Left cardiac atrium (tissue), 4 donors: ENCODE data around the gene TTC4. TPM values are rescaled to one million over a fixed set of nuclear protein-coding genes. Genes with fewer than 3 reads are reported as not detected.

Experiments used
- ATAC-seq, 2 donors: fragments of 200-7000 bp; cut with Tn5 transposase; one replicate each; pipeline ENCODE4 v1.9.1; 2020; ENCODE audit warnings: mild to moderate bottlenecking in 2 of 2, moderate library complexity in 2 of 2
- DNase-seq: peaks from one replicate; pipeline ENCODE4 v3.0.0-alpha.2; 2020
- intact Hi-C, 2 donors: fragments of 100-400 bp; cut with DNase I; formaldehyde crosslinking; loops; one replicate each; pipeline versions ENCODE4 v1.14.1 to v1.15.1; 2022 to 2023
- long read RNA-seq: library from polyadenylated mRNA; unstranded; transcript quantifications from one replicate; pipeline ENCODE4 v2.0.0, GENCODE V29; 2021
- total RNA-seq, 2 donors: library from RNA; stranded (reverse); fragmentation: NEBNext Ultra II Directional; extraction: Animal tissue kit (Norgen Biotek cat#: 25700); gene quantifications; one replicate each; pipeline ENCODE4 v1.2.1, GENCODE V29; 2021
- donor health status: DM: no; HTN: yes; CAD: no.
- donor health status: DM: no; HTN: yes; CAD: no; lungs with severe emphysema.
- donor health status: DM: yes; HTN: yes; CAD: no.
- donor health status: Dilated cardiomyopathy.

The TTC4 gene, protein sequence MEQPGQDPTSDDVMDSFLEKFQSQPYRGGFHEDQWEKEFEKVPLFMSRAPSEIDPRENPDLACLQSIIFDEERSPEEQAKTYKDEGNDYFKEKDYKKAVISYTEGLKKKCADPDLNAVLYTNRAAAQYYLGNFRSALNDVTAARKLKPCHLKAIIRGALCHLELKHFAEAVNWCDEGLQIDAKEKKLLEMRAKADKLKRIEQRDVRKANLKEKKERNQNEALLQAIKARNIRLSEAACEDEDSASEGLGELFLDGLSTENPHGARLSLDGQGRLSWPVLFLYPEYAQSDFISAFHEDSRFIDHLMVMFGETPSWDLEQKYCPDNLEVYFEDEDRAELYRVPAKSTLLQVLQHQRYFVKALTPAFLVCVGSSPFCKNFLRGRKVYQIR
- total RNA-seq: 10 to 100 TPM; 11.0 to 16.0 TPM
- long read RNA-seq, transcript TTC4-201 (10 exons, 2,395 nt): major isoform, 47 of 52 reads
- long read RNA-seq, partial matches to known transcripts: 0 of 52 reads
- long read RNA-seq, other reads (novel, unspliced or antisense): 4 of 52 reads

DNA sequence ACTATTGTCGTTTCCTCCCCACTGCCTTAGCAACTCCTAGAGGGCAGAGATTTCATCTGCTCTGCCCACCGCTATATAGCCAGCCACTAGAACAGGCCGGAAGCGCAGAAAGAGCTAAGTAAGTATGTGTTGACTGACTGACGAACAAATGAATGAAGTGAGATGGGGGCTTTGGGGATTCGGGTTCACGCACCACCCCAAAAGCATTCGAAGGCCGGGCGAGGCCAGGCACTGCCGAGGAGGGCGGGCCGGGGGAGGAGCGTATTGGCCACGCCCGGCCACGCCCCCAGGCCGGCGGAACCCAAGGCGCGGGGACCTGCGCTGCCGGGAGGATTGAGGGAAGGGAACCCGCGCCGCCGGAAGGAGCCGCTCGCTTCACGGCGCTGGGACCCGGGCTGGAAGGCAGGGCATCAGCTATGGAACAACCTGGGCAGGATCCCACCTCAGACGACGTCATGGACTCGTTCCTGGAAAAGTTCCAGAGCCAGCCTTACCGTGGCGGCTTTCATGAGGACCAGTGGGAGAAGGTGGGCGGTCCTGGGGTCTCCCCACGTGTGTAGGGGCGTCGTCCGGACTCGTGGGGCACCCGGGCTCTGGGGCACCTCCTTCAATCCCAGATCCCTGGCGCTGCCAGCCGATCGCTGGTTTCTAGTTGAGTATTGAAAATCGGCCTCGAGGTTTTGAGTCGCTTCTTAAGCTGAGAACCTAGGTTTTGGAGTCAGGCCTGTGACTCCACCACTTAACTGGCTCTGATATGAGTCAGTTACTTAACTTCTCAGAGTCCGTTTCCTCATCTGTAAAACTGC is at the start of gene TTC4:
TSS of gene TTC4 (plus strand) at position 369 of the 806 bp plus-strand sequence. CDS start at position 417, 48 bp downstream.
- peak; percentile 85 for DNase-seq
- intact Hi-C loops: loop anchor here in 1 of 2 donors (5.0 kb wide), 1 partner anchor 47 kb away; the partner anchor contains the start of gene PARS2
- peak; percentile 99 for ATAC-seq

DNA sequence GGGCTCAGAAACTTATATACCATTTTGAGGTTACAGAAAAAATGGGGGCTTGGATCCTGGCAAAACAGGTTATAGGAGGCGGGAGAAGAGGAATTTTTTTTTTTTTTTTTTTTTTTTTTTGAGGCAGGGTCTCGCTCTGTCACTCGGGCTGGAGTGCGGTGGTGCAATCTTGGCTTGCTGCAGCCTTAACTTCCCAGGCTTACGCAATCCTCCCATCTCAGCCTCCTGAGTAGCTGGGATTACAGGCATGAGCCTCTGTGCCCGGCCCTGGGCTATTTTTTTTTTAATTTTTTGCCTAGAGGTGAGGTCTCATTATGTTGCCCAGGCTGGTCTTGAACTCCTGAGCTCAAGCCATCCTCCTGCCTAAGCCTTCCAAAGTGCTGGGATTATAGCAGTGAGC is 49.3 kb upstream of the TTC4 start:
- intact Hi-C loops: no loop called here
- no peak for ATAC-seq
- DNase-seq: no peak

DNA sequence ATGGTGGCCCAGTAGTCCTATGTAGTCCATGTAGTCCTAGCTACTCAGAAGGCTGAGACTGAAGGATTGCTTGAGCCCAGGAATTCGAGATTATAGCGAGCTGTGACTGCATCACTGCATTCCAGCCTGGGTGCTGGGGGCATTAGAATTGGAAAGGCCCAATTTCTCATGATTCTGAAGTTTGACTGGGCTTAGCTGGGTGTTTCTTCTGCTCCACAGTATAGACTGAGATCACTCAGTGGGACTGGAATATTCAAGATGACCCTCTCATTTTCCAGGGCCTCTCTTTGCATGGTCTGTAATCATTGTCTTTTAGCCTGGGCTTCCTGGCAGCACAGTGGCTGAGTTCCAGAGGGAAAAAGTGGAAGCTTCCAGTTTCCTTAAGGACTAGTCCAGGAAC is 47.9 kb upstream of the TTC4 start:
- ATAC-seq: no peak
- DNase-seq: no peak
- intact Hi-C loops: no loop called here

DNA sequence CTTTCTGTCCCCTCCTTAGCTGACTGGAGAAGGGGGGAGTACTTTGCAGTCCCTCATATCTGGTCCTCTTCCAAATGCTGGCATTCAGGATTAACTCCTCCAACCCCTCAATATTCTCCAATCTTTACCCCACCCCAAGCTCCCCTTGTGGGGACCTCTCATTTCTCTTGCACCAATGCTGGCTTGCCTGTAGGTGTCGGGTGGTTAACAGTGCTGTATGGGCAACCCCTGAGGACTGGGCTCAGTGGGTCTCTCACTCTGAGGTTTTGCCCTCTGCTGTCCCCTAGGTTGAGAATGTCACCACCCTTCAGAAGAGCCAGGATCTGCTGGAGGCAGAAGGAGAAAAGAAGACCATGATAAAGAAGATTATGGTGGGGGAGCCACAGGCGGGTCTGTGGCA is 47.1 kb upstream of the TTC4 start:
- no peak for DNase-seq
- no peak for ATAC-seq
- intact Hi-C loops: no loop called here

DNA sequence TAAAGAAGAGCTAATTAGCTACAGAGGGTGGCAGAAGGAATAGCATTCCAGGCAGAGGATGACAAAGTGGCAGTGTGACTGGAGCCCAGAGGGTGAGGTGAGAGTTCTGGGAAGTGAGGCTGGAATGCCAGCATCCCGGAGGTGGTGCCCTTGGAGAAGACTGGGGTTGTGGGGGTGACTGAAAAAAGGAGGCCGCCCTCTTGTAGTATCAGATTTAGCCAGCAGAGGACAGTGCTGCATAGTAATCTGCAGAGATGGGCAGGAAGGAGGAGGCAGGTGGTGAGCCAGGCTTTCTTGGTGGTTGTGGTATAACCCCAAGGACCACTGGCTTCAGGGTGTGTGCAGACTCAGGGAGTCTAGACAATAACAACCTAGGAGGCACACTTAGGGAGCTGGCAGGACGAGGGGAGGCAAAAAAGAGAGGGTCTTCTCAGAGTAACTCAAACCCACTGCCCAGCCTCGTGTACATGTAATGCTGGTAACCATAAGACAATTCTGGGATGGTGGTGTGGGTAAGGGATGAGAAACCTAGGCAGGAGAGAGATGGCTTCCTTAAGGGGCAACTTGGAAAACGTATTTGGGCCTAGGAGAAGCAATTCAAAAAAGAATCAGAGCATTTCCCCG is 43.6 kb upstream of the TTC4 start:
- DNase-seq (no peak), ATAC-seq (peak in 1 of 2 donors; percentile 44)
- intact Hi-C loops: no loop called here

DNA sequence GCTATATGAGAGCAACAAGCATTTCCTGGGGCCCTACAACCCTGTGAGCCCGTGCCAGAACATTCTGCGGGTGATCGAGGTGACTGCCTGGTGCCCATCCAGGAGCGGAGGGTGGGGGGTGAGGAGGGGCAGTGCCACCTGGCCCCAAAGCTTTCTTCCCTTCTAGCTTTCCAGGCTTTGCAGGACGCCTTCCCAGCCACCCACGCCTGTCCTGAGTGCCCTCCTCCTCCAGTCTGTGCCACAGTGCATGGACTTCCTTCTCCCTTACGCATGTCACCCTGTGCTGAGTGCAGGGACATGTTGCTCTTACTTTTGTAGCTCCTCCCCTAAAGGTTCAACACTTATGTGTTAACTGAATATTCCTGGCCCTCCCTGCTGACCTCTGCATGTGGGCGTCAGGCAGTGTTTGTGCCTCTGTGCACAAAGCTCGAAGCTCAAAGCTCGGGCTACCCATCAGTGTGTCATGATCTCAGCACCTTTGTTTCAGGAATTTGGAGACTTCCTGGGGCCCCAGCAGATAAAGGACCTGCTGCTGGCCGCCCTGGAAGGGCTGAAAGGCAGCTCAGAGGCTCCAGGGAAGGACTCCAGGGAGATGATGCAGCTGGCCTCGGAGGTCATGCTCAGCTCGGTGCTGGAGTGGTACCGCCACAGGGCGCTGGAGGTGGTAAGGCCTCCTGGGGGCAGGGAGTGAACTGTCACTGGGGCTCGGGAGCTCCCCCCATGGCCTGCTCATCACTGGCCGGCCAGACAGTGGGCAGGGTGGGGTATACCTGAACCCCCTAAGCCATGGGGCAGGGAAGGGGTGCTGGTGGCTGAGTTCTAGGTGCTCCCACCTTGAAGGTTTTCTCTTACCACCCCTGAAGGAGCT is 36.7 kb upstream of the TTC4 start:
- intact Hi-C loops: no loop called here
- ATAC-seq: peak in 1 of 2 donors; percentile 25
- no peak for DNase-seq

DNA sequence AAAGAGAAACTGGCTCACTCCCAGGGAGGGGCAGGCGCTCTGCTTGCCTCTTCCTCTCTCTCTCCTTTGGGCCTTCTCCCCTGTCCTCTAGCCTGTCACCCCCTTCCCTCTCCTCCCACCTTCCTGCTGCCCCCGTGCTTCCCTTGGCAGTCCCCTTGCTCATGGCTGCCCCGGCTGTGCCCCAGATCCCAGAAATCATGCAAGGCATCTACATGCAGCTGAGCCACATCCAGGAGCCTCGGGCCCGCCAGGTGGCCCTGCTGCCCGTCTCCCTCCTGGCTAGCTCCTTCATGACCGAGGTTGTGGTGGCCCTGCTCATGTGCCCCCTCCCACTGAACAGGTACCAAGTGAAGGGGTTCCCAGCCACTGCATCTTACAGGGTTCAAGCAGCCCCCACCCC is 36.0 kb upstream of the TTC4 start:
- ATAC-seq: no peak
- DNase-seq: no peak
- intact Hi-C loops: no loop called here

DNA sequence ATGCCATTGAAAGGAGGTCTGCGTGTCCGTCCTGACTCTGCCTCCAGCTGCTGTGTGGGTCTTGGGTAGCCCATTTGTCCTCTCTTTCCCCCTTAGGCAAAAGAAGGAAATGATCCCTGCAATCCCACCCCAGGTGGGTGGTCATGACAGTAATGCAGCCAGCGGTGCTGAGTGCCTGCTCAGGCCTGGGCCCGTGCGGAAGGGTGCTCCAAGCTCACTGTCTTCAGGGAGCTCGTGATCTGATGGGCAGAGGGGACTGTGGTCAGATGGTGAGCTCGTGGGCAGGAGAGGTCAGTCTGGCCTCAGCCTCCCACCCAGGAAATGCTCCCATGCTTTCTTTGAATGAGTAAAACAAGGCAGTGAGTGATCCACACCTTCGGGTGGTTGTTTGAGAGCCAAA is 35.3 kb upstream of the TTC4 start:
- intact Hi-C loops: no loop called here
- ATAC-seq (no peak), DNase-seq (no peak)

DNA sequence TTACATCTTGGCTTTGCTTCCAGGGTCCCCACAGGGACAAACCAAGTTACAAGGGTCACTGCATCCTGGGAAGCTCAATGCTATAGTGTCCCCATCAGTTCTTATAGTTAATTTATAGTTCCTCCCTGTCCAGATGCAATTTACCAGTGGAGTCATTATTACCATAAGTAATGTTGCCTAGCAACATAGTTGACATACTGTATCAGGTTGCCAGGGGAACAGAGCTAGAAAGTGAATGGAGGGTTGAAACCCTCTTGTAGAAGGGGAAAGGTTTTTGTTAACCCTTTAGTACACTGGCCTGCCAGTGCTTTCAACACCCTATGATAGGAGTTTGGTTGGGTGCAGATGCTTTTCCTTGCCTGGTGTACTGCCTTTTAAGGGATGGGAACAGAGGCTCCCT is 34.3 kb upstream of the TTC4 start:
- no peak for ATAC-seq
- intact Hi-C loops: no loop called here
- DNase-seq: no peak

DNA sequence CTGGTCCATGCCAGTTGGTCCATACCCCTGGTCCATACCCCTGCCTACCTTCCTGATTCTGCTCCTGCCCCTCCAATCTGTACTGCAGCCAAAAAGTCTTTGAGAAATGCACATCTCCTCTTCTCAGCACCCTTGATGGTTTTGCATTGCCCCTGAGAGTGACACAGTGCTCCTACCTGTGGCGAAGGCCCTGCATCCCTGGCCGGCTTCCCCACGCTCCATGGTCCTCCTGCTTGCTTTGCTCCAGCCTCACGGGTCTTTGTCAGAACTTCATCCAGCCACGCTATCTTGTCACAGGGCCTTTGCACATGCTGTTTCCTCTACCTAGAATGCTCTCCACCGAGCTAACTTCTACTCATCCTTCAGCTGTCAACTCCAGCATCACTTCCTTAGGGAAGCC is 32.2 kb upstream of the TTC4 start:
- intact Hi-C loops: no loop called here
- no peak for DNase-seq
- no peak for ATAC-seq

DNA sequence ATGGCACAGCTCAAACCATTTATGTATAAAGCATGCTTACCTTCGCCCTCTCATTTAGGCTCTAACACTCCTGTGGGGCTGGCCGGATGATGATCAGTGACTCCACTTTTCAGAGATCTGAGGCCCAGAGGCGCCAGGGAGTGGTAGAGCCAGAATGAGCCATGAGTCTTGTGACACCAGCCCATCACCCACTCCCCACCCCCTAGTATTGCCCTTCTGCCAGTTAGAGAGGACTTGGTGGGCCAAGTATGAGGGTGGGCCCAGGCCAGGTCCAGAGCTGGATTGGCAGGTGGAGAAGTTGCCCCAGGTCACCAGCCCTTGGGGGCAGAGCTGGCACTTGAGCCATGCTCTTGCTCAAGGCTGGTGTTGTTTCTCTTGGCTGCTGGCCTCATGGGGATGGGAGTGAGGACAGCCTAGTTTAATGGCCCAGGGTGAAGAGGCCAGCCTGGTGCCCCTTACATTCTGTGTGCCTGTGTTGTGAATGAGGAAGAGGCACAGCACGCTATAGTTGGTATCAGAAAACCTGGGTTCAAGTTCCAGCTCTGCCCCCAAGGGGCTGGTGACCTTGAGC is 30.2 kb upstream of the TTC4 start:
- intact Hi-C loops: no loop called here
- peak in 1 of 2 donors; percentile 53 for ATAC-seq
- DNase-seq: no peak

DNA sequence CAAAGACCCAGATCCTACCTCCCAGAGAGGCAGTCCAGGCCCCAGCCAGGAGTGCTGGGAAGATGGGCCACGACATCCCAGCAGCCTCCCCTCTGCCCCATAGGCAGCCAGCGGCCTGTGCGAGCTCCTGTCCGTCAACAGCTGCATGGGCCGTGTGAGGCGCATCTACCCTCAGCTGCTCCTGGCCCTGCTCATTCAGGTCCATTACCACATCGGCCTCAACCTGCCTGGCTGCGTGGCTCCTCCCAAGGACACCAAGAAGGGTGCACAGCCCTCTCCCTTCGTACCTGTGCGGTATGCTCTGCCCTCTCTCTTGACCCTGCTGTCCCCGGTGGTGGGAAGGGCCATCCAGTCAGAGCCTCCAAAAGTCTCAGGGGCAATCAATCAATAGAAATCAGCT is 29.5 kb upstream of the TTC4 start:
- DNase-seq (no peak), ATAC-seq (no peak)
- intact Hi-C loops: no loop called here

DNA sequence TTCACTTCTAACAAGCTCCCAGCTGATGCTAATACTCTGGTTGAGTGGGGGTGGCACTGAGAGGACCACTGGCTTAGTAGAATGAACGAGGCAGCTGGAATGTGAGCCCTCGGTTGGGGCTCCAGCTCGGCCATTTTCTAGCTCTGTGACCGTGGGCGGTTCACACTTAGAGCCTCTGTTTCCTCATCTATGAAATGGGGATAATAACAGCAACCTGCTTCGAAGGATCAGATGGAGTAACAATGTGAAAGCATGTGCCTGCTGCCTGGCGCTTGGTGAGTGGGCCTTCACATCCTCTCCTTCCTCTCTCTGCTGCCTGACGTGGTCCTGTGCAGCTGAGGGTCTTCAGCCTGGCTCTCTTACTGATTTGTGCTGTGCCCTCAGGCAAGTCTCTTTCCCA is 20.9 kb upstream of the TTC4 start:
- intact Hi-C loops: no loop called here
- DNase-seq: no peak
- ATAC-seq: no peak

DNA sequence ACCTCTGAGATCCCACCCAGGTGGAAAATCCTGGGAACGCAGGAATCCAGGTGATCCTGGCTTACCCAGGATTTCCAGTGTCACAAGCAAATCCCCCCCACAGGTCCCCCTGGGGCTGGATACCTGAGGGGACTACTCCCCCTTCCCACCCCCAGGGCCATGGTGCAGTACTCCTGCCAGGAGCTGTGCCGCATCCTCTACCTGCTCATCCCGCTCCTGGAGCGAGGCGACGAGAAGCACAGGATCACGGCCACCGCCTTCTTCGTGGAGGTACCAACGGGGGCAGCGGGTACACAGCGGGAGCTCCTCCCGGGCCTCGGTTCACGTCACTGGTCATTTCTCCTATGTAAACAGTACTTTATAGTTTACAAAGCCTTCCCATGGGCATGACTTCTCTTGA is 20.4 kb upstream of the TTC4 start:
- DNase-seq (no peak), ATAC-seq (no peak)
- intact Hi-C loops: no loop called here

DNA sequence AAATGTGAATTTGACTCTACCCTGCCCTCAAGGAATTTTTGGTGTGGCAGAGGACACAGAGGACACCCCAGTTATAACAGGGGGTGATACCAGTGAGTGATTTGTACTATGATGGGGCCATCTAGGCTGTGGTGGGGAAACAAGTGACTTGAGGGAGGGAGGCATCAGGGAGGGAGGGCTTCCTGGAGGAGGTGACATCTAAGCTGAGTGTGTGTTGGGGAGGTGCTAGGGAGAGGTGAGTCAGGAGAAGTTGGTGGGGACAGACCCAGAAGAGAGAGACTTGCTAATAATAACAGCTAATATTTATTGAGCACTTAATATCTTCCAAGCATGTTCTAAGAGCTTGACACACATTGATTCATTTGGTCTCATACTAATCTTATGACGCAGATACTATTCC is 19.9 kb upstream of the TTC4 start:
- no peak for ATAC-seq
- intact Hi-C loops: no loop called here

DNA sequence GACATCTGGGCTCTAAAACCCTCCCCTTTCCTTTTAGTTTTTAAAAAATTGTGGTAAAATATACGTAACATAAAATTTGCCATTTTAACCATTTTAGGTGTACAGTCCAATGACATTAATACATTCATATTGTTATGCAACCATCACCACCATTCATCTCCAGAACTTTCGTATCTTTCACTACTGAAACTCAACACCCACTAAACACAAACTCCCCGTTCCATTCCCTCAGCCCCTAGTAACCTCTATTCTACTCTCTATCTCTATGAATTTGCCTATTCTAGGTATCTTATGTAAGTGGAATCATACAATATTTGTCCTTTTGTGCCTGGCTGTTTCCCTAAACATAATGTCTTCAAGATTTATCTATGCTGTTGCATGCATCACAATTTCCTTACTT is 19.4 kb upstream of the TTC4 start:
- ATAC-seq: no peak
- intact Hi-C loops: no loop called here

More for the DNA sequence above, 19.9 kb upstream of the TTC4 start:
- DNase-seq: no peak

DNA sequence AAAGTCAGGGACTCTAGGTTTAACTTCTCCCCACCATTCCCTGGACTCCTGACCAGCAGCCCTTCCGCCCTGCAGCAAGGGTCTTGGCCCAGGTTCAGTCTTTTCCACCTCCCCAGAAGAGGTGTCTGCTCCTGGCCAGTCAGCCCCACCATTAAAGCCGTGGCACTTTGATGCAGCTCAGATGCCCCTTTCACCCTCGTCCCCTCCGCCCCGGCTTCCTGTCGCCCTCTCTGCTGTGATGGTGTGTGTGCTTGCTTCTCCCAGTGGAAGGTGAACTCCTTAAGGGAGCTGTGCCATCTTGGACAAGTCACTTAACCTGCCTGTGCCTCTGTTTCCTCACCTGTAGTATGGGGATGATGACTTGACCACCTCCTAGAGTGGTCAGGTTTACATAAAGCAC is 17.8 kb upstream of the TTC4 start:
- DNase-seq (no peak), ATAC-seq (no peak)
- intact Hi-C loops: no loop called here

More for the DNA sequence above, 19.4 kb upstream of the TTC4 start:
- DNase-seq: no peak

DNA sequence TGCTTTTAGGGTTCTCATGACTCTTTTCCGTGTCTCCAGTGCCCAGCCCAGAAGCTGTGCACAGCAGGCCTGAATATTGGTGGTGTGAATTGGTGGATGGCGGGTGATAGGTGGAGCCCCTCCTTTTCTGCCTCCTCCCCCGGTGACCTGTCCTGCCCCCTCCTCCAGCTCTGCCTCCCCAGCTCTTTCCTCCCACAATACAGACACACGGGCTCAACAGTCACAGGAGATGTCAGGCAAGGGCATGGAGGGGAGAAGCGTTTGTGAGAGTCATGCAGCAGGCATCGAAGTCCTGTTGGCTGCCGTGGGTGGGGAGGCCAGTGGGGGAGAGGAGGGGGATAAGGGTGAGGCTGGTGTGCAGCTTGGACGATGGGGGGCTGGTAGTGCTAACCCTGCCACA is 17.3 kb upstream of the TTC4 start:
- ATAC-seq (peak in 1 of 2 donors; percentile 15), DNase-seq (no peak)
- intact Hi-C loops: no loop called here
